ENCODE results near the gene MED27. TPM values are rescaled to one million over a fixed set of nuclear protein-coding genes. Genes with fewer than 3 reads are reported as not detected.
A peak's percentile ranks its signal among the peaks of the same experiment; 100 is the strongest.

The MED27 gene
- total and polyA plus RNA-seq, 9 of the 15 experiments (the other 6 are each of a cell fraction or from before 2014, with no cell fraction given): 24.4 to 91.0 (median 36.1) TPM

DNA sequence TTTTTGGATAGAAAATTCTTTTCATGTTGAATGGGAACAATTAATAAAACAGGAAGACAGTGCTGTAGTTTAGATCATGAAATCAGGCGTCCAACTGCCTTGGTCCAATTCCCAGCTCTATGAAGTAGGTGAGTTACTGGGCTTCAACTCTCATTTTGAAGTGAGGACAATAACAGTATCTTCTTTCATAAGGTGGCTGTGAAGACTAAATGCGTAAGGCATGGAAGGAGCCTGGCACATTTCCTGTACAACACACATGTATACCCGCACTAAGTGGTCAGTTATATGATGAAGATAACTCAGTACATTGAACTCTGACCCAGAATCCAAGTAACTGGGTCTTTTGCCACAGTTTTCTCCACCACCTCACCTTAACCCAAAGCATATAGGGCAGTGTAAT lies 120.6 kb downstream of the MED27 start:
- Histone ChIP-seq H3K9me1 (ENCODE audit: control insufficient read depth, insufficient read depth, low read length) (no peaks in the 10 kb centered on the region), H3K79me2 (ENCODE audit: control insufficient read depth, insufficient read depth, low read length) (no peaks in the 10 kb centered on the region), H3K9ac (ENCODE audit: insufficient read depth in 1 of 2, low read depth in 2 of 2, low read length in 2 of 2) (no peak overlapping the region), H3K4me3 (no peak overlapping the region), H3K4me2 (ENCODE audit: insufficient read depth, low read length) (no peak overlapping the region), H3K36me3 (ENCODE audit: control insufficient read depth, insufficient read depth, low read length) (no peaks in the 10 kb centered on the region), H2AFZ (ENCODE audit: low read depth, low read length) (no peak overlapping the region), H3K27ac (ENCODE audit: extremely low read depth, low read depth, low read length) (no peak overlapping the region), H3K27me3 (ENCODE audit: control insufficient read depth in 2 of 2, insufficient read depth in 2 of 2, low read length in 2 of 2) (no peaks in the 10 kb centered on the region), H3K4me1 (replicated peaks in 1 of 2; ENCODE audit: control insufficient read depth in 2 of 2, insufficient read depth in 2 of 2, low read length in 2 of 2) (no peaks in the 10 kb centered on the region), H4K20me1 (replicated peaks; ENCODE audit: control insufficient read depth, insufficient read depth, low read length) (no peaks in the 10 kb centered on the region), H3K9me3 (replicated peaks; ENCODE audit: control insufficient read depth, insufficient read depth, low read depth, low read length) (no peaks in the 10 kb centered on the region)
- TF ChIP-seq ARID3B (CRISPR knock-in tag; IDR thresholded peaks at IDR 0.05; ENCODE audit: borderline replicate concordance) (no peak), PTRF (tag; IDR thresholded peaks at IDR 0.05) (no peak), IFI16 (CRISPR knock-in tag; IDR thresholded peaks at IDR 0.05) (no peak), ZNF785 (CRISPR knock-in tag; IDR thresholded peaks at IDR 0.05) (no peak), BRF1 (IDR thresholded peaks at IDR 0.05; ENCODE audit: borderline replicate concordance, extremely low read depth, insufficient read length) (no peak), HMGN3 (IDR thresholded peaks at IDR 0.05; ENCODE audit: borderline replicate concordance, extremely low read depth, insufficient read length, low read depth, low read length) (no peak), KLF1 (tag; IDR thresholded peaks at IDR 0.05) (no peak), HDAC8 (tag; IDR thresholded peaks at IDR 0.05) (no peak), EWSR1 (IDR thresholded peaks at IDR 0.05; ENCODE audit: borderline replicate concordance, low read depth, partially characterized antibody) (no peak), HEY1 (CRISPR knock-in tag; IDR thresholded peaks at IDR 0.05; ENCODE audit: borderline replicate concordance) (no peak), ZNF561 (CRISPR knock-in tag; conservative IDR thresholded peaks at IDR 0.05) (no peak), ESRRA (IDR thresholded peaks at IDR 0.05; ENCODE audit: borderline replicate concordance, low read depth) (no peak), RBM22 (IDR thresholded peaks at IDR 0.05; ENCODE audit: low read depth, low read length, poor library complexity, severe bottlenecking) (no peak), CXXC5 (CRISPR knock-in tag; IDR thresholded peaks at IDR 0.05) (no peak), TOE1 (IDR thresholded peaks at IDR 0.05; ENCODE audit: borderline replicate concordance) (no peak), TOE1 (CRISPR knock-in tag; IDR thresholded peaks at IDR 0.05; ENCODE audit: borderline replicate concordance, low read depth) (no peak), ZNF24 (IDR thresholded peaks at IDR 0.05) (no peak)
- TF ChIP-seq, protein P1, sequence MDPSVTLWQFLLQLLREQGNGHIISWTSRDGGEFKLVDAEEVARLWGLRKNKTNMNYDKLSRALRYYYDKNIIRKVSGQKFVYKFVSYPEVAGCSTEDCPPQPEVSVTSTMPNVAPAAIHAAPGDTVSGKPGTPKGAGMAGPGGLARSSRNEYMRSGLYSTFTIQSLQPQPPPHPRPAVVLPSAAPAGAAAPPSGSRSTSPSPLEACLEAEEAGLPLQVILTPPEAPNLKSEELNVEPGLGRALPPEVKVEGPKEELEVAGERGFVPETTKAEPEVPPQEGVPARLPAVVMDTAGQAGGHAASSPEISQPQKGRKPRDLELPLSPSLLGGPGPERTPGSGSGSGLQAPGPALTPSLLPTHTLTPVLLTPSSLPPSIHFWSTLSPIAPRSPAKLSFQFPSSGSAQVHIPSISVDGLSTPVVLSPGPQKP (CRISPR knock-in tag; IDR thresholded peaks at IDR 0.05): no peak
- no peak for DNase-seq (ENCODE audit: extremely low read depth in 1 of 4, low spot score in 3 of 4)
- FAIRE-seq: peak; percentile 54
- intact Hi-C loops (cut with micrococcal nuclease) (no loop called here), in situ Hi-C loops (cut with MboI) (no loop called here)
- BruUV-seq (replicated peaks): no TSS peak
- ChIA-PET CTCF (ENCODE audit: low intra/inter-chr PET ratio) (no interaction called here), POLR2A (no interaction called here)
- ATAC-seq: no peak
- 91% methylated on average over 3 of the region's 3 CpGs for WGBS (ENCODE audit: insufficient coverage, low coverage, missing lambda C conversion rate)

All from K562 (cell line).